GM23338 (cell line): Measurements from ENCODE around the gene CENPS. TPM values are rescaled to one million over a fixed set of nuclear protein-coding genes. Genes with fewer than 3 reads are reported as not detected.

Experiments
- ATAC-seq: fragments of 200-7000 bp; cut with Tn5 transposase; 3 replicates; pipeline ENCODE4 v1.9.1; 2020
- DNase-seq: peaks from one replicate; pipeline ENCODE4 v3.0.0-alpha.2; 2015; ENCODE audit warnings: low spot score
- H2AFZ ChIP-seq: fragments of 200-600 bp; sonication (generic); 2 replicates; pipeline ENCODE4 v1.8.0; 2016; ENCODE audit warnings: antibody characterized with exemption, mild to moderate bottlenecking, moderate library complexity
- H3F3A ChIP-seq: fragments of 200-600 bp; sonication (generic); replicated peaks from 2 replicates; pipeline ENCODE4 v1.8.0; 2017; ENCODE audit warnings: antibody characterized with exemption, mixed run types, low read depth
- H3K27ac ChIP-seq: fragments of 200-600 bp; sonication (generic); 2 replicates; pipeline ENCODE4 v1.6.1; 2016; ENCODE audit warnings: low read depth
- H3K27me3 ChIP-seq: fragments of 200-600 bp; sonication (generic); 2 replicates; pipeline ENCODE4 v1.8.0; 2016; ENCODE audit warnings: mild to moderate bottlenecking, mixed run types, moderate library complexity; ENCODE audit not compliant: insufficient read depth
- H3K36me3 ChIP-seq: fragments of 200-600 bp; sonication (generic); 2 replicates; pipeline ENCODE4 v1.8.0; 2016; ENCODE audit warnings: mild to moderate bottlenecking; ENCODE audit not compliant: insufficient read depth
- H3K4me1 ChIP-seq: fragments of 200-600 bp; sonication (generic); 2 replicates; pipeline ENCODE4 v1.8.0; 2016; ENCODE audit warnings: mild to moderate bottlenecking, moderate library complexity; ENCODE audit not compliant: insufficient read depth
- H3K4me2 ChIP-seq: fragments of 200-600 bp; sonication (generic); 2 replicates; pipeline ENCODE4 v1.7.1; 2017; ENCODE audit warnings: mixed run types
- H3K4me3 ChIP-seq: fragments of 200-600 bp; sonication (generic); 2 replicates; pipeline ENCODE4 v1.6.1; 2016; ENCODE audit warnings: mixed run types
- H3K79me2 ChIP-seq: fragments of 200-600 bp; sonication (generic); replicated peaks from 2 replicates; pipeline ENCODE4 v1.8.0; 2017; ENCODE audit warnings: mild to moderate bottlenecking; ENCODE audit not compliant: insufficient read depth
- H3K9me2 ChIP-seq: fragments of 200-600 bp; sonication (generic); 2 replicates; pipeline ENCODE4 v1.8.0; 2017; ENCODE audit not compliant: insufficient read depth
- H4K20me1 ChIP-seq: fragments of 200-600 bp; sonication (generic); replicated peaks from 2 replicates; pipeline ENCODE4 v1.8.0; 2017; ENCODE audit warnings: mild to moderate bottlenecking; ENCODE audit not compliant: insufficient read depth
- H3K27ac Mint-ChIP-seq: 2 replicates; pipeline ENCODE4 v1.8.0; 2020; ENCODE audit warnings: inconsistent platforms, mild to moderate bottlenecking, moderate library complexity, mixed read lengths
- H3K27me3 Mint-ChIP-seq: 3 replicates; pipeline ENCODE4 v1.8.0; 2022; ENCODE audit warnings: low read depth, mild to moderate bottlenecking, moderate library complexity, mixed read lengths, inconsistent platforms; ENCODE audit not compliant: insufficient read depth, poor library complexity
- H3K36me3 Mint-ChIP-seq: 3 replicates; pipeline ENCODE4 v1.8.0; 2021; ENCODE audit warnings: low read depth, mild to moderate bottlenecking, inconsistent platforms, moderate library complexity, mixed read lengths
- H3K4me1 Mint-ChIP-seq: 3 replicates; pipeline ENCODE4 v1.8.0; 2020; ENCODE audit warnings: mild to moderate bottlenecking, inconsistent platforms, mixed read lengths
- H3K4me3 Mint-ChIP-seq: 3 replicates; pipeline ENCODE4 v1.8.0; 2021; ENCODE audit warnings: moderate library complexity, mild to moderate bottlenecking, inconsistent platforms, mixed read lengths
- H3K9me3 Mint-ChIP-seq: 3 replicates; pipeline ENCODE4 v1.8.0; 2020; ENCODE audit warnings: moderate library complexity, mild to moderate bottlenecking, inconsistent platforms, mixed read lengths
- CREB1 ChIP-seq: fragments of 250-450 bp; sonication (Bioruptor Pico); IDR thresholded peaks from 2 replicates; pipeline ENCODE4 v1.5.0; 2020; ENCODE audit warnings: low read depth, mild to moderate bottlenecking, moderate library complexity
- EZH2 ChIP-seq: fragments of 200-600 bp; sonication (generic); IDR thresholded peaks from one replicate; pipeline ENCODE4 v1.8.0; 2017; ENCODE audit warnings: antibody characterized with exemption, mild to moderate bottlenecking, low read depth; ENCODE audit not compliant: unreplicated experiment
- ZNF114 ChIP-seq: fragments of 250-450 bp; sonication (Bioruptor Pico); IDR thresholded peaks from 2 replicates; pipeline ENCODE4 v1.5.0; 2020; ENCODE audit warnings: mild to moderate bottlenecking, moderate library complexity
- ZNF331 ChIP-seq: fragments of 250-450 bp; sonication (Bioruptor Pico); IDR thresholded peaks from 2 replicates; pipeline ENCODE4 v1.5.0; 2020; ENCODE audit warnings: low read depth, mild to moderate bottlenecking, moderate library complexity
- polyA plus RNA-seq: library from polyadenylated mRNA; unstranded; fragments of >200 nt; fragmentation: Nextera tagmentation; extraction: Ambion mirVana; gene quantifications from 2 replicates; pipeline ENCODE4 v1.2.1, GENCODE V29; 2016
- total RNA-seq: library from RNA; depleted of rRNA; stranded (reverse); fragments of >200 nt; shearing (Covaris generic); gene quantifications from 2 replicates; pipeline ENCODE4 v1.2.3, GENCODE V29; 2014
- TF ChIP-seq, protein P1 (sequence below): fragments of 250-450 bp; sonication (Bioruptor Pico); IDR thresholded peaks from 2 replicates; pipeline ENCODE4 v1.5.0; 2020; ENCODE audit warnings: mild to moderate bottlenecking, moderate library complexity

Gene CENPS
- total and polyA plus RNA-seq, 2 experiments from 2014 or later: 4.7 to 31.3 TPM

DNA sequence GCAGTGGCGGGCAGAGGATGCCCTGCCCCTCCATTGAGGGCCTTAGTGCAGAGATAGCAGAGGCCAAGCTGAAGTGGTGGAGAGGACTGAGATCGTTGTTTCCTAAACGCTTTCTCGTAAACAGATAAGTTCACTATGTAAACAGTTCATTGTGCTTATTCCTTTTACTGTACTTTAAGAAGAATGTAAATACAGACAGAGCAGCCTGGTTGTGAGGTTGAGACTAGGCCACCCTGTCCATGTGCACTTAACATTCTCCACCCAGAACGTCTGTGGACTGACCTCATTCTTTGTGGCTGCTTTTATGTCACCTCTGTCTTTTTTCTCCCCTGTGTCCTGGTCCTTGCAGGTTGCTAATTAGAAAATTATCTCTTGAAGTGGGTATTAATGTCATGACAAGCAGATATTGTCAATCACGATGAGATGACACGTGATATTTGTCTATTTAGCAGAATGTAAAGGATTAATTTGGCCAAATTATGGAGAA lies 8.5 kb downstream of the CENPS start:
- no peaks in the 10 kb centered on the region for H3F3A ChIP-seq
- Mint-ChIP-seq H3K4me1 (no peaks in the 10 kb centered on the region), H3K36me3 (peaks cover 4% of the 10 kb centered on the region; the same call in 2 of the 3 replicates)

More for the DNA sequence above, 8.5 kb downstream of the CENPS start:
- Histone ChIP-seq H3K27ac (peak overlapping the region; percentile 33; the same call in 1 of the 2 replicates), H2AFZ (no peak overlapping the region), H4K20me1 (no peaks in the 10 kb centered on the region; the same call in 1 of the 2 replicates), H3K4me2 (no peak overlapping the region), H3K79me2 (no peaks in the 10 kb centered on the region), H3K4me1 (no peaks in the 10 kb centered on the region), H3K36me3 (no peaks in the 10 kb centered on the region), H3K9me2 (no peaks in the 10 kb centered on the region), H3K4me3 (no peak overlapping the region), H3K27me3 (no peaks in the 10 kb centered on the region)
- ATAC-seq: no peak
- no peaks in the 10 kb centered on the region for H3K9me3 Mint-ChIP-seq
- DNase-seq: no peak
- no peak for TF ChIP-seq CREB1 (CRISPR knock-in tag)
- TF ChIP-seq, protein P1, sequence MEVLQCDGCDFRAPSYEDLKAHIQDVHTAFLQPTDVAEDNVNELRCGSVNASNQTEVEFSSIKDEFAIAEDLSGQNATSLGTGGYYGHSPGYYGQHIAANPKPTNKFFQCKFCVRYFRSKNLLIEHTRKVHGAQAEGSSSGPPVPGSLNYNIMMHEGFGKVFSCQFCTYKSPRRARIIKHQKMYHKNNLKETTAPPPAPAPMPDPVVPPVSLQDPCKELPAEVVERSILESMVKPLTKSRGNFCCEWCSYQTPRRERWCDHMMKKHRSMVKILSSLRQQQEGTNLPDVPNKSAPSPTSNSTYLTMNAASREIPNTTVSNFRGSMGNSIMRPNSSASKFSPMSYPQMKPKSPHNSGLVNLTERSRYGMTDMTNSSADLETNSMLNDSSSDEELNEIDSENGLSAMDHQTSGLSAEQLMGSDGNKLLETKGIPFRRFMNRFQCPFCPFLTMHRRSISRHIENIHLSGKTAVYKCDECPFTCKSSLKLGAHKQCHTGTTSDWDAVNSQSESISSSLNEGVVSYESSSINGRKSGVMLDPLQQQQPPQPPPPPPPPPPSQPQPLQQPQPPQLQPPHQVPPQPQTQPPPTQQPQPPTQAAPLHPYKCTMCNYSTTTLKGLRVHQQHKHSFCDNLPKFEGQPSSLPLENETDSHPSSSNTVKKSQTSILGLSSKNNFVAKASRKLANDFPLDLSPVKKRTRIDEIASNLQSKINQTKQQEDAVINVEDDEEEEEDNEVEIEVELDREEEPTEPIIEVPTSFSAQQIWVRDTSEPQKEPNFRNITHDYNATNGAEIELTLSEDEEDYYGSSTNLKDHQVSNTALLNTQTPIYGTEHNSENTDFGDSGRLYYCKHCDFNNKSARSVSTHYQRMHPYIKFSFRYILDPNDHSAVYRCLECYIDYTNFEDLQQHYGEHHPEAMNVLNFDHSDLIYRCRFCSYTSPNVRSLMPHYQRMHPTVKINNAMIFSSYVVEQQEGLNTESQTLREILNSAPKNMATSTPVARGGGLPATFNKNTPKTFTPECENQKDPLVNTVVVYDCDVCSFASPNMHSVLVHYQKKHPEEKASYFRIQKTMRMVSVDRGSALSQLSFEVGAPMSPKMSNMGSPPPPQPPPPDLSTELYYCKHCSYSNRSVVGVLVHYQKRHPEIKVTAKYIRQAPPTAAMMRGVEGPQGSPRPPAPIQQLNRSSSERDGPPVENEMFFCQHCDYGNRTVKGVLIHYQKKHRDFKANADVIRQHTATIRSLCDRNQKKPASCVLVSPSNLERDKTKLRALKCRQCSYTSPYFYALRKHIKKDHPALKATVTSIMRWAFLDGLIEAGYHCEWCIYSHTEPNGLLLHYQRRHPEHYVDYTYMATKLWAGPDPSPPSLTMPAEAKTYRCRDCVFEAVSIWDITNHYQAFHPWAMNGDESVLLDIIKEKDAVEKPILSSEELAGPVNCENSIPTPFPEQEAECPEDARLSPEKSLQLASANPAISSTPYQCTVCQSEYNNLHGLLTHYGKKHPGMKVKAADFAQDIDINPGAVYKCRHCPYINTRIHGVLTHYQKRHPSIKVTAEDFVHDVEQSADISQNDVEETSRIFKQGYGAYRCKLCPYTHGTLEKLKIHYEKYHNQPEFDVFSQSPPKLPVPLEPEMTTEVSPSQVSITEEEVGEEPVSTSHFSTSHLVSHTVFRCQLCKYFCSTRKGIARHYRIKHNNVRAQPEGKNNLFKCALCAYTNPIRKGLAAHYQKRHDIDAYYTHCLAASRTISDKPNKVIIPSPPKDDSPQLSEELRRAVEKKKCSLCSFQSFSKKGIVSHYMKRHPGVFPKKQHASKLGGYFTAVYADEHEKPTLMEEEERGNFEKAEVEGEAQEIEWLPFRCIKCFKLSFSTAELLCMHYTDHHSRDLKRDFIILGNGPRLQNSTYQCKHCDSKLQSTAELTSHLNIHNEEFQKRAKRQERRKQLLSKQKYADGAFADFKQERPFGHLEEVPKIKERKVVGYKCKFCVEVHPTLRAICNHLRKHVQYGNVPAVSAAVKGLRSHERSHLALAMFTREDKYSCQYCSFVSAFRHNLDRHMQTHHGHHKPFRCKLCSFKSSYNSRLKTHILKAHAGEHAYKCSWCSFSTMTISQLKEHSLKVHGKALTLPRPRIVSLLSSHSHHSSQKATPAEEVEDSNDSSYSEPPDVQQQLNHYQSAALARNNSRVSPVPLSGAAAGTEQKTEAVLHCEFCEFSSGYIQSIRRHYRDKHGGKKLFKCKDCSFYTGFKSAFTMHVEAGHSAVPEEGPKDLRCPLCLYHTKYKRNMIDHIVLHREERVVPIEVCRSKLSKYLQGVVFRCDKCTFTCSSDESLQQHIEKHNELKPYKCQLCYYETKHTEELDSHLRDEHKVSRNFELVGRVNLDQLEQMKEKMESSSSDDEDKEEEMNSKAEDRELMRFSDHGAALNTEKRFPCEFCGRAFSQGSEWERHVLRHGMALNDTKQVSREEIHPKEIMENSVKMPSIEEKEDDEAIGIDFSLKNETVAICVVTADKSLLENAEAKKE: no peak
- no peak for TF ChIP-seq ZNF114 (CRISPR knock-in tag)
- no peak for TF ChIP-seq EZH2
- no peak for TF ChIP-seq ZNF331
- H3K27me3 Mint-ChIP-seq: peaks cover 3% of the 10 kb centered on the region
- no peak overlapping the region for H3K27ac Mint-ChIP-seq
- H3K4me3 Mint-ChIP-seq: no peak overlapping the region
